HG02852 (cell line): Measurements from ENCODE around the gene WHRN.
A peak's percentile ranks its signal among the peaks of the same experiment; 100 is the strongest.

Source experiments
- ATAC-seq: cut with Tn5 transposase; IDR thresholded peaks from one replicate; pipeline ENCODE4 v1.9.1; 2021; ENCODE audit warnings: mild to moderate bottlenecking, moderate library complexity; ENCODE audit not compliant: unreplicated experiment

WHRN gene

GRCh38 chr9:114426046-114426948 lies 79.0 kb downstream of the WHRN start:
- ATAC-seq, result no peak

GRCh38 chr9:114425126-114425525 lies 80.1 kb downstream of the WHRN start:
- no peak for ATAC-seq

GRCh38 chr9:114424126-114424525 lies 81.1 kb downstream of the WHRN start:
- no peak for ATAC-seq

GRCh38 chr9:114423181-114423580 lies 82.1 kb downstream of the WHRN start:
- ATAC-seq, result no peak

GRCh38 chr9:114421147-114421546 lies 84.1 kb downstream of the WHRN start:
- no peak for ATAC-seq

GRCh38 chr9:114419796-114420195 lies 85.5 kb downstream of the WHRN start:
- no peak for ATAC-seq

- no peak for ATAC-seq
These were observed 87.2 kb downstream of the WHRN start for GRCh38 chr9:114418053-114418452.

- no peak for ATAC-seq
These were observed 87.8 kb downstream of the WHRN start for GRCh38 chr9:114417511-114417910.

GRCh38 chr9:114416906-114417305 lies 88.4 kb downstream of the WHRN start:
- no peak for ATAC-seq

- ATAC-seq, result no peak
These were observed 89.0 kb downstream of the WHRN start for GRCh38 chr9:114416290-114416689.

- ATAC-seq, result no peak
These were observed 90.9 kb downstream of the WHRN start for GRCh38 chr9:114414346-114414745.

- no peak for ATAC-seq
These were observed 91.4 kb downstream of the WHRN start for GRCh38 chr9:114413861-114414301.

- ATAC-seq, result no peak
These were observed 93.1 kb downstream of the WHRN start for GRCh38 chr9:114412048-114412683.

- no peak for ATAC-seq
These were observed 93.8 kb downstream of the WHRN start for GRCh38 chr9:114411452-114411851.

GRCh38 chr9:114410910-114411309 lies 94.4 kb downstream of the WHRN start:
- no peak for ATAC-seq

GRCh38 chr9:114409842-114410241 lies 95.4 kb downstream of the WHRN start:
- no peak for ATAC-seq

GRCh38 chr9:114409103-114409780 lies 96.0 kb downstream of the WHRN start:
- no peak for ATAC-seq

GRCh38 chr9:114408645-114409044 lies 96.6 kb downstream of the WHRN start:
- no peak for ATAC-seq

- ATAC-seq, result no peak
These were observed 97.4 kb downstream of the WHRN start for GRCh38 chr9:114407889-114408288.

GRCh38 chr9:114406441-114406840 lies 98.8 kb downstream of the WHRN start:
- ATAC-seq, result no peak

GRCh38 chr9:114405294-114406034 lies 99.8 kb downstream of the WHRN start:
- ATAC-seq, result peak; percentile 92
